ENCODE results near the gene SPTBN2. TPM values are rescaled to one million over a fixed set of nuclear protein-coding genes. Genes with fewer than 3 reads are reported as not detected.

The SPTBN2 gene
- total RNA-seq, 1 donor from 2014 or later: 3.2 TPM

DNA sequence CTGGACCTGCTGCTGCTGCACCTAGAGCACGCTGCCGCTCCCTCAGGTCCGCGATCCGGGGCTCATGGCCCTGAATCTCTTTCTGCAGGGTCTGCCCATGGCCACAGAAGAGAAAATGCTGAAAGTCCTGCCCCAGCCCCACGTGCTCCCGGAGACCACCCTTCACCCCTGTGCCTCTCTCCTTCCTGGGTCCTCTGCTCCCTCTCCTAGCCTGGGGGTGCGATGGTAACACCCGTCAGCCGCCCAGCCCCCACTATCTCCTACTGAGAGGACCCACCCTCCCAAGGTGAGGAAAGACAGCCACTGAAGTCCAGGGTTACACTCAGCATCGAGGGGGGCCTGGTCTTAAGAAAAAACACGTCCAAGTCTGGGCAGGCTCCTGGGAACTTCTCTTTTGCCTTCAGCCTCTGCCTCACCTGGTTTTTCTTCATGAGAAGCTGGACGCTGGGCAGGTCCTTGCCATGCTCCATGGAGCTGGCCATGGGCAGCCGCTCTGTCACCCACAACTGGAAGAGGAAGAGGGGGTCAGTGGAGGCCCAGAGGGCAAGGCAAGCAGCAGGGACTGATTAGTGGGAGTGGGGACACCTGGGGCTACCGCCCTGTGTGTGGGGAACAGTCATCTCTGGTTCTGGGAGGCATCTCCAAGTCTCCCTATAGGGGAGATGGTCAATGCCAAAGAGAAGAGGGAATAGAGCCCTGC, 35.5 kb downstream of the SPTBN2 start:
- Histone ChIP-seq H3K27me3 (no peaks in the 10 kb centered on the region), H3K36me3 (no peaks in the 10 kb centered on the region), H3K4me1 (no peaks in the 10 kb centered on the region), H3K4me3 (no peak overlapping the region), H3K9me3 (peaks cover 0 to under 1% of the 10 kb centered on the region in 2 donors), H3K27ac (no peak overlapping the region)
- intact Hi-C loops (cut with DNase I): loop anchor here (1.0 kb wide), 2 partner anchors 141 to 190 kb away; no protein-coding TSS in a partner anchor
- TF ChIP-seq, protein P1, sequence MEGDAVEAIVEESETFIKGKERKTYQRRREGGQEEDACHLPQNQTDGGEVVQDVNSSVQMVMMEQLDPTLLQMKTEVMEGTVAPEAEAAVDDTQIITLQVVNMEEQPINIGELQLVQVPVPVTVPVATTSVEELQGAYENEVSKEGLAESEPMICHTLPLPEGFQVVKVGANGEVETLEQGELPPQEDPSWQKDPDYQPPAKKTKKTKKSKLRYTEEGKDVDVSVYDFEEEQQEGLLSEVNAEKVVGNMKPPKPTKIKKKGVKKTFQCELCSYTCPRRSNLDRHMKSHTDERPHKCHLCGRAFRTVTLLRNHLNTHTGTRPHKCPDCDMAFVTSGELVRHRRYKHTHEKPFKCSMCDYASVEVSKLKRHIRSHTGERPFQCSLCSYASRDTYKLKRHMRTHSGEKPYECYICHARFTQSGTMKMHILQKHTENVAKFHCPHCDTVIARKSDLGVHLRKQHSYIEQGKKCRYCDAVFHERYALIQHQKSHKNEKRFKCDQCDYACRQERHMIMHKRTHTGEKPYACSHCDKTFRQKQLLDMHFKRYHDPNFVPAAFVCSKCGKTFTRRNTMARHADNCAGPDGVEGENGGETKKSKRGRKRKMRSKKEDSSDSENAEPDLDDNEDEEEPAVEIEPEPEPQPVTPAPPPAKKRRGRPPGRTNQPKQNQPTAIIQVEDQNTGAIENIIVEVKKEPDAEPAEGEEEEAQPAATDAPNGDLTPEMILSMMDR (IDR thresholded peaks at IDR 0.05): no peak
- no peak for DNase-seq (ENCODE audit: low spot score in 2 of 2)

DNA sequence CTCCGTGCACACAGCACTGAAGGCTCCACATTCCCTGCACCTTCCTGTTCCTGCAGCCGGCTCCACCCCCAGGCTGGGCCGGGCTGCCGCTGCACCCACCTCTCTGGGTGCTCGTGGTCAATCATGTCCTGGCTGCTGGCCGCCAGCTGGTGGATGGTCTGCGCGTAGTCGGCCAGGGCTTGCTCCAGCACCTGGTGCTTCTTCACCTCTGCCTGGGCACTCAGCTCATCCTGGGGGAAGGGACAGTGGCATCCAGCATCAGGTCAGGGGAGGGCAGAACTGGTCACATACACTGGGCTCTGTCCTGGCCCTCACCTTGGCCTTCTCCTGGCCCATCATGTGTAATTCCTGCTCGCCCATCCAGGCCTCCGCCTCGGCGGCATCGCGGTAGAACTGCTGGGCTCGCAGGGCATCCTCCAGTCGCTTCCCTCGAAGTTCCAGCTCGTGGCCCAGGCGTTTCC, 36.1 kb downstream of the SPTBN2 start:
- H3K36me3 ChIP-seq: no peaks in the 10 kb centered on the region
- TF ChIP-seq, protein P1 (IDR thresholded peaks at IDR 0.05): no peak
- no peaks in the 10 kb centered on the region for H3K4me1 ChIP-seq
- no peak for DNase-seq (ENCODE audit: low spot score in 2 of 2)
- H3K4me3 ChIP-seq: no peak overlapping the region
- intact Hi-C loops (cut with DNase I): no loop called here
- no peaks in the 10 kb centered on the region for H3K9me3 ChIP-seq
- no peaks in the 10 kb centered on the region for H3K27me3 ChIP-seq
- H3K27ac ChIP-seq: no peak overlapping the region

DNA sequence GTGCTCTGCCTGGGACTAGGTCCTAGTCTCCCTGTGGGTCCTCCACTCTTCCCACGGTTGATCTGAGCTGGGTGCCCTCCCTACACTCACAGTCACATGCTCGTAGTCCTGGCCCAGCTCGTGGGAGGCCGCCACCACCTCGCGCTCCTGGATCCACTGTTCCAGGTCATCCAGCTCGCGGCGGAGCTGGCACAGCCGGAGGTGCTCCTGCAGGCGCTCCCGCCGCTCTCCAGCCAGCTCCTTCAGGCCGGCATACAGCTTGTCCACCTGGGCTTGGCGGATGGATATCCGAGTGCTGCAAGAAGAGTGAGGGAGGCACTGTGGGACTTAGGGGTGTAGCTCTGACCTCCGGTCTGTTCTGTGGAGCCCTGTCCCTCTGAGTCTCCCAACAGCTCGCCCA, 36.6 kb downstream of the SPTBN2 start:
- Histone ChIP-seq H3K27me3 (no peaks in the 10 kb centered on the region), H3K36me3 (no peaks in the 10 kb centered on the region), H3K4me1 (no peaks in the 10 kb centered on the region), H3K27ac (no peak overlapping the region), H3K4me3 (no peak overlapping the region), H3K9me3 (no peaks in the 10 kb centered on the region)
- intact Hi-C loops (cut with DNase I): no loop called here
- TF ChIP-seq, protein P1 (IDR thresholded peaks at IDR 0.05): no peak
- no peak for DNase-seq (ENCODE audit: low spot score in 2 of 2)

DNA sequence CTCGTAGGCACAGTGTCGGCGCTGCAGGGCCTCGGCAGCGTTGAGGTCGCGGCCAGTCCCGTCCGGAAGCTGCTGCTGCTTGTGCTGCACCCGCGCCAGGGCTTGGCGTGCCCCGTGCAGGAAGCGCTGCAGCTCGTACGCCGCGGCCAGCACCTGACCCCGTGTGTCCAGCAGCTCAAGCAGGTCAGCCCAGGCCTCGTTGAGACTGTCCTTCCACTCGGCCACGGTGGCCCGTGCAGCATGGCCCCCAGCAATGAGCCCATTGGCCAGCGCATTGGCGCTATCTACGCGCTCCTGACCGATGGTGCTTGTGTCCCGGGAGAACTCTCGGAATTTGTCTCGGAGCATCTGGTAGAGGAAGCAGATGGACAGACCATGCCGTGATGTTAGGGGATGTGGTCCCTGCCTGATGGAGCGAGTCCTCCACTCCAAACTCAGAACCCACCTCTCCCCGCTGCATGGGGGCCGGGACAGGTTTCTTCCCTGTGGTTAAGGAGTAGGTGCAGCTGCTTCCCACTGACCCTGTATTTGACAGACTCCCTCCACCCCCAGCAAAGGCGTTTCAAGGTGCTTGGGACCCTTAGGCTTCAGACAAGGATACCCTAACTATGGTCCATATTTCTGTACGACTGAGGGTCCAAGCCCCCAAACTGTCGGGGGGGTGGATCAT, 37.6 kb downstream of the SPTBN2 start:
- intact Hi-C loops (cut with DNase I): no loop called here
- DNase-seq (ENCODE audit: low spot score in 2 of 2): no peak
- no peak overlapping the region for H3K27ac ChIP-seq
- H3K4me1 ChIP-seq: no peaks in the 10 kb centered on the region
- H3K27me3 ChIP-seq: no peaks in the 10 kb centered on the region
- no peak overlapping the region for H3K4me3 ChIP-seq
- H3K36me3 ChIP-seq: no peaks in the 10 kb centered on the region
- H3K9me3 ChIP-seq: no peaks in the 10 kb centered on the region
- TF ChIP-seq, protein P1 (IDR thresholded peaks at IDR 0.05): no peak

DNA sequence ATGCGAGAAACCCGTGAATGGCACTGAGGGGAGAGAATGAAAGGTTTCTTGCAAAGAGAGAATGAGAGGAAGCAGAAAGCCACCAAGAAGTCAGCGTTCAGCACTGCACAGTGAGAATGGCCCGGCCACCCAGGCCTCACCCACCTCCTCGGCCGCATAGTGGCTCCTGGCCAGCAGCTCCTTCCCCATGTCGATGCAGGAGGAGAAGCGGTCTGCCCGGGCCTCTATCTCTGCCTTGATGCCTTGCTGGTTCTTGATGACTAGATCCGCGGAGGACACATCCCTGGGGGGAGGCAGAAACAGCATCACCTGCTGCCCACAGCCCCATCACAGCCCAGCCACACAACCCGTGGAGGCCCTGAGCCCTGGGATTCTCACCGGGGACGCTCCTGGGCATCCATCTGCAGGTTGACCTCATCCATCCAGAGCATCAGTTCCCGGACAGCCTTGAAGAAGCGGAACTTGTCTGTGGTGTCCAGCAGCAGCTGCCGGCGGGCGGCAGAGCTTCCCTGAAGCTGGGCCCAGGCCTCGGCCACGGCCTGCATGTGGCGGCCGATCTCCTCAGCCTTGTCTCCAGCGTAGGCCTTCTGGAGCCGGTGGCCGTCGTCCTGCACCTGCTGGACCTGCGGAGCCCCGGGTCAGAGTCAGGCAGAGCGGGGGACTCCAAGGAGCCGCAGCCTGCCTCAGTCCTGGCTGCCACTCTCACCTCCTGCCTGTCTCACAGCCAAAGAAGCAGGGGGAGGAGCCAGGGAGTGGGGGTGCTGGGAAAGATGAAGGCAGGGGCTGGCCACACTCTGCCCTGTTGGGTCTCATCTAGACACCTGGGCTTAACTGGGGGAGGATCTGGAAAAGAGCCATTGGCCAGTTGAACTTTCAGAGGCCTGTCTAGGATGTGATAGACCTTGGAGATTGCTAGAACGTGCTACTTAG, 39.1 kb downstream of the SPTBN2 start:
- no peaks in the 10 kb centered on the region for H3K4me1 ChIP-seq
- no peak for DNase-seq (ENCODE audit: low spot score in 2 of 2)
- no peaks in the 10 kb centered on the region for H3K27me3 ChIP-seq
- no peaks in the 10 kb centered on the region for H3K36me3 ChIP-seq
- no peak overlapping the region for H3K27ac ChIP-seq
- intact Hi-C loops (cut with DNase I): no loop called here
- H3K9me3 ChIP-seq: no peaks in the 10 kb centered on the region
- no peak overlapping the region for H3K4me3 ChIP-seq
- TF ChIP-seq, protein P1 (IDR thresholded peaks at IDR 0.05): no peak
